SH-SY5Y (cell line): ENCODE measurements around the gene ZNF441.

Experiments
- GATA2 ChIP-seq: IDR thresholded peaks from 2 replicates; pipeline ENCODE4 v1.6.1; 2011; ENCODE audit warnings: mild to moderate bottlenecking, low read depth, low read length
- GATA3 ChIP-seq: IDR thresholded peaks from 2 replicates; pipeline ENCODE4 v1.6.1; 2011; ENCODE audit warnings: low read depth, mild to moderate bottlenecking, low read length, moderate library complexity

The ZNF441 gene

GRCh38 chr19:11806354-11807098, 39.7 kb downstream of the ZNF441 start:
- TF ChIP-seq GATA3 (no peak), GATA2 (no peak)

- TF ChIP-seq GATA3 (no peak), GATA2 (no peak)
Observed at GRCh38 chr19:11807099-11807380, 40.2 kb downstream of the ZNF441 start.

GRCh38 chr19:11813703-11814028, 46.9 kb downstream of the ZNF441 start:
- TF ChIP-seq GATA3 (no peak), GATA2 (no peak)

GRCh38 chr19:11814029-11814699, 47.4 kb downstream of the ZNF441 start, which contains the start of gene ZNF440:
ZNF440 (plus strand) TSS chr19:11814273; CDS start chr19:11814448, 175 bp downstream.
- TF ChIP-seq GATA3 (no peak), GATA2 (no peak)

GRCh38 chr19:11814700-11815035, 47.9 kb downstream of the ZNF441 start:
- no peak for TF ChIP-seq GATA2
- TF ChIP-seq GATA3 = no peak

GRCh38 chr19:11821474-11822109, 54.8 kb downstream of the ZNF441 start:
- TF ChIP-seq GATA2 = no peak
- TF ChIP-seq GATA3 = no peak

GRCh38 chr19:11832253-11832912, 65.6 kb downstream of the ZNF441 start:
- TF ChIP-seq GATA3 (no peak), GATA2 (no peak)

- no peak for TF ChIP-seq GATA3
- no peak for TF ChIP-seq GATA2
Observed at GRCh38 chr19:11833541-11833940, 66.7 kb downstream of the ZNF441 start.
